Measurements from ENCODE around the gene SETD1A.

SETD1A gene

GRCh38 chr16:31006589-31006988 lies 49.0 kb downstream of the SETD1A start:
- no peaks in the 10 kb centered on the region for H3K4me1 ChIP-seq (ENCODE audit: low read length)
- no peak overlapping the region for H3K9ac ChIP-seq (ENCODE audit: low read length)
- H3K79me2 ChIP-seq (ENCODE audit: low read length): no peaks in the 10 kb centered on the region
- TF ChIP-seq EZH2phosphoT487 (IDR thresholded peaks at IDR 0.05; ENCODE audit: low read depth): no peak
- no peak for TF ChIP-seq CTCF (IDR thresholded peaks at IDR 0.05; ENCODE audit: low read depth, low read length)
- H4K20me1 ChIP-seq (ENCODE audit: insufficient read depth, low read length): no peaks in the 10 kb centered on the region
- H3K27ac ChIP-seq (ENCODE audit: low read length): no peak overlapping the region
- no peak overlapping the region for H2AFZ ChIP-seq (ENCODE audit: low read depth, low read length)
- 0 out of 2 replicates have a peak, but pooled peaks cover 3% of the 10 kb centered on the region for H3K27me3 ChIP-seq (ENCODE audit: low read depth, low read length)
- H3K4me2 ChIP-seq (ENCODE audit: low read length): no peak overlapping the region
- no peaks in the 10 kb centered on the region for H3K9me3 ChIP-seq (ENCODE audit: insufficient read depth, low read length)
- H3K4me3 ChIP-seq (ENCODE audit: low read length): no peak overlapping the region
- H3K36me3 ChIP-seq (replicated peaks; ENCODE audit: low read depth, low read length): no peaks in the 10 kb centered on the region

GRCh38 chr16:31007684-31008083 lies 50.1 kb downstream of the SETD1A start:
- Histone ChIP-seq H3K9me3 (ENCODE audit: insufficient read depth, low read length) (no peaks in the 10 kb centered on the region), H3K27ac (ENCODE audit: low read length) (no peak overlapping the region), H3K9ac (ENCODE audit: low read length) (no peak overlapping the region), H3K4me3 (ENCODE audit: low read length) (no peak overlapping the region), H2AFZ (ENCODE audit: low read depth, low read length) (no peak overlapping the region), H3K79me2 (ENCODE audit: low read length) (no peaks in the 10 kb centered on the region), H3K36me3 (replicated peaks; ENCODE audit: low read depth, low read length) (no peaks in the 10 kb centered on the region), H3K27me3 (ENCODE audit: low read depth, low read length) (0 out of 2 replicates have a peak, but pooled peaks cover 3% of the 10 kb centered on the region), H3K4me2 (ENCODE audit: low read length) (no peak overlapping the region), H4K20me1 (ENCODE audit: insufficient read depth, low read length) (no peaks in the 10 kb centered on the region), H3K4me1 (ENCODE audit: low read length) (no peaks in the 10 kb centered on the region)
- TF ChIP-seq EZH2phosphoT487 (IDR thresholded peaks at IDR 0.05; ENCODE audit: low read depth): no peak
- no peak for TF ChIP-seq CTCF (IDR thresholded peaks at IDR 0.05; ENCODE audit: low read depth, low read length)

- no peak for TF ChIP-seq EZH2phosphoT487 (IDR thresholded peaks at IDR 0.05; ENCODE audit: low read depth)
- TF ChIP-seq CTCF (IDR thresholded peaks at IDR 0.05; ENCODE audit: low read depth, low read length): no peak
- Histone ChIP-seq H4K20me1 (ENCODE audit: insufficient read depth, low read length) (no peaks in the 10 kb centered on the region), H3K4me2 (ENCODE audit: low read length) (no peak overlapping the region), H3K79me2 (ENCODE audit: low read length) (no peaks in the 10 kb centered on the region), H2AFZ (ENCODE audit: low read depth, low read length) (no peak overlapping the region), H3K27ac (ENCODE audit: low read length) (no peak overlapping the region), H3K36me3 (replicated peaks; ENCODE audit: low read depth, low read length) (no peaks in the 10 kb centered on the region), H3K4me3 (ENCODE audit: low read length) (no peak overlapping the region), H3K27me3 (ENCODE audit: low read depth, low read length) (0 out of 2 replicates have a peak, but pooled peaks cover 3% of the 10 kb centered on the region), H3K9me3 (ENCODE audit: insufficient read depth, low read length) (no peaks in the 10 kb centered on the region), H3K4me1 (ENCODE audit: low read length) (no peaks in the 10 kb centered on the region), H3K9ac (ENCODE audit: low read length) (no peak overlapping the region)
These were observed 50.6 kb downstream of the SETD1A start for GRCh38 chr16:31008149-31008548.

GRCh38 chr16:31008551-31008950 lies 51.0 kb downstream of the SETD1A start:
- Histone ChIP-seq H2AFZ (ENCODE audit: low read depth, low read length) (no peak overlapping the region), H3K4me2 (ENCODE audit: low read length) (no peak overlapping the region), H4K20me1 (ENCODE audit: insufficient read depth, low read length) (no peaks in the 10 kb centered on the region), H3K4me3 (ENCODE audit: low read length) (no peak overlapping the region), H3K36me3 (replicated peaks; ENCODE audit: low read depth, low read length) (no peaks in the 10 kb centered on the region), H3K27ac (ENCODE audit: low read length) (no peak overlapping the region), H3K4me1 (ENCODE audit: low read length) (no peaks in the 10 kb centered on the region), H3K27me3 (ENCODE audit: low read depth, low read length) (0 out of 2 replicates have a peak, but pooled peaks cover 3% of the 10 kb centered on the region), H3K9me3 (ENCODE audit: insufficient read depth, low read length) (no peaks in the 10 kb centered on the region), H3K9ac (ENCODE audit: low read length) (no peak overlapping the region), H3K79me2 (ENCODE audit: low read length) (no peaks in the 10 kb centered on the region)
- TF ChIP-seq CTCF (IDR thresholded peaks at IDR 0.05; ENCODE audit: low read depth, low read length): no peak
- no peak for TF ChIP-seq EZH2phosphoT487 (IDR thresholded peaks at IDR 0.05; ENCODE audit: low read depth)
